GM21717 (cell line): Measurements from ENCODE around the gene SIRT2.
"Not testable (repeated sequence)": the region's sequence is repeated elsewhere in the genome, so short reads cannot be mapped to it uniquely, and the experiment has no call there.

ENCODE experiments used
- ATAC-seq: cut with Tn5 transposase; IDR thresholded peaks from one replicate; pipeline ENCODE4 v1.9.1; 2021; ENCODE audit warnings: mild to moderate bottlenecking, moderate library complexity; ENCODE audit not compliant: unreplicated experiment

SIRT2 gene

DNA sequence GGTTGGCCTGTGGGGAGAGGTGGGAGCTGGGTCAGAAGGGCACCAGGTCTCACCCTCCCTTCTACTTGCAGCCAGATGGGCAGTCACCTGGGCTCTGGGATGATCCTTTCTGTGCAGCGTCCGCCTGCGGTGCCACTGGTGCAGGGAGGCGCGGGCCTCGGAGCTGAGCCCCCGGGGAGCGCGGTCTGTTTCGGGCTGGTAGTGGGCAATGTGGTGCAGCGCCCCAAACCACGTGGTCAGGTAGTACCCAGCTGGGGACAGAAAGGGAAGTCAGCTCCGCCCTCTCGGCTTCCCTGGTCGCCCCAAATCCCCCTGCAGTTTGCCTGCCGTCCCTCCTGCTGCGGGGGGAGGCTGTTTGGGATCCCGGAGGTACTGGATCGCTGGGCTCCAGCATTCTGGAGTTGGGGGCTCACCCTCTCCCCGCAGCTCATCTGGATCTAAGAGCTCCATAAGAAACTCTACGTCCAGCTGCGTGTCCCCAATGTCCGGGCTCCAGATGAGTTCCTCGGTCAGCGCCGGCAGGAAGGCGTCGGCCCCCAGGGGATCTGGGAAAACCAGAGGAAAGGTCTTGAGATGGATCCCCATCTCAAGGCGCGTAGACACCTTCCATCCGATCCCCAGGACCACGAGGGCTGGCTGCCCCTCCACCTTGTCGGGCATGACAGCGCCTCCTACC, 30.1 kb downstream of the SIRT2 start:
- no peak for ATAC-seq

DNA sequence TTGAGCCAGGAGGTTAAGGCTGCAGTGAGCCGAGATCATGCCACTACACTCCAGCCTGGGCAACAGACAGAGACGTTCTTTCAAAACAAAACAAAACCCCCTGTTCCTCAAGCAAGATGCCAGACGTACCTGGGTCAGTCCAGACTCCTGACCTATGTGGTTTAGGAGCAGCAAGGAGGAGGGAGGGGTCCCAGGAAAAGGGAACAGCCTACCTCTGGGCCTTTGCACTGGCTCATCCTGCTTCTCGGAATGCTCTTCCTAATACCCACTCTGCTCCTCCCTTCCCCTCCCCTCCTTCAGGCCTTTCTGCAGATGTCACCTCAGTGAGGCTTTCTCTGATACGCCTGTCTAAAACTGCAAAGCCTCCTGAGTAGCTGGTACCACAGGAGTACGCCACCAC, 30.9 kb downstream of the SIRT2 start:
- no peak for ATAC-seq

DNA sequence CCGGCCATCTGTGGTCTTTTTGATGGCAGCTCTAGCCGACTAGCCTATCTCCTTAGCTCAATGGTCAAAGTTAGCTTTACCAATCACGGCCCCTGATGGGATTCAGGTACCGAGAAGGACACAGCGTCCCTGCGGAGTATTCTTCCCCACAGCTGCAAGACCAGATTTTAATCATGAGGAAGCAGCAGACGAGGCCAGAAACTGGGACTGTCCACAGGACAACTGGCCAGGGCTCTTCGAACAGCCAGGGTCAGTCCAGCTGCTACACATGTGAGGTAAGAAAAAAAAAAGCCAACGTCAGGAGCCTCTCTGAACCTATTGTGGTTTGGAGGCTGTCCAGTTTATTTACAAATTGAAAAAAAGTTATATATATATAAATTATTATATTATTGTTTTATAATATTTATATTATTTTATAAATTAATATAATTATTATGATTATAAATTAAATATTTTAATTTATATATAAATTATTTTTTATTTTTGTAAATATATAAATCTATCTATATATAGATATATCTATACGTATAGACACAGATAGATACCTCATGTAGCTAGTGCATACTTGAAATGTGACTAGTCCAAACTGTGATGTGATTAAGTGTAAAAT, 32.1 kb downstream of the SIRT2 start:
- ATAC-seq, result no peak

DNA sequence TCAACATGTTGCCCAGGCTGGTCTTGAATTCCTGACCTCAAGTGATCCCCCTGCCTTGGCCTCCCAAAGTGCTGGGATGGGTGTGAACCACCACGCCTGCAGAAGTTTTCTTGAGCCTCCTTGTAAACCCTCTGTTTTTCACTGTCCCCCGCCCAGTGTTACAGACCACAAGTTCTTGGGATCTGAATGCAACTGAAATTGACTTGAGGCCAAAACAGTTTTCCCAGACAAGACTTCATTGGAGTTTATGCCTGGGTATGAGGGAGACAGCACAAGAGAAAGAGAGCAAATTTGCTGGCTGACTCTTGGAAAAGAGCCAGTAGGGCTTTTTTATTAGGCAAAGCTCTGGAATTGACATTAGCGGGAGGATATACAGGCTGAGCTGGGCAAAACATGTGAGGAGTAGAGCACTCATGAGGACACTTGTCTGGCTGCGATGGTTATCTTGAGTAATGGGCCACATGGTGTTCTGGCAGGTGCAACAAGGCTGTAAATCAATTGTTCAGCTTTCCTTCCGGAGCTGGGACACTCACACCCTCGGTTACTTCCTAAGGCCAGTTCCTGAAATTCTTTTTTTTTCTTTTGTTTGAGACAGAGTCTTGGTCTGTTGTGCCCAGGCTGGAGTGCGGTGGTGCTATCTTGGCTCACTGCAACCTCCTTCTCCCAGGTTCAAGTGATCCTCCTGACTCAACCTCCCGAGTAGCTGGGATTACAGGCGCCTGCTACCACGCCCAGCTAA, 36.9 kb downstream of the SIRT2 start:
- no peak for ATAC-seq

DNA sequence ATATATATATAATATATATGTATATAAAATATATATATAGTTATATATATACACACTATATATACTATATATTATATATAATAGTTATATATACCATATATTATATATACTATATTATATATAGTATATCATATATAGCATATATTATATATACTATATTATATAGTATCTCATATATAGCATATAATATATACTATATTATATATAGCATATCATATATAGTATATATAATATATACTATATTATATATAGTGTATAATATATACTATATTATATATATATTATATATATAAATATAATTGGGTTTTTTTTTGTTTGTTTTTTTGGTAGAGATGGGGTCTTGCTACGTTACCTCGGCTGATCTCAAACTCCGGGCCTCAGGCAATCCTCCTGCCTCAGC, 38.0 kb downstream of the SIRT2 start:
- ATAC-seq, result no peak

DNA sequence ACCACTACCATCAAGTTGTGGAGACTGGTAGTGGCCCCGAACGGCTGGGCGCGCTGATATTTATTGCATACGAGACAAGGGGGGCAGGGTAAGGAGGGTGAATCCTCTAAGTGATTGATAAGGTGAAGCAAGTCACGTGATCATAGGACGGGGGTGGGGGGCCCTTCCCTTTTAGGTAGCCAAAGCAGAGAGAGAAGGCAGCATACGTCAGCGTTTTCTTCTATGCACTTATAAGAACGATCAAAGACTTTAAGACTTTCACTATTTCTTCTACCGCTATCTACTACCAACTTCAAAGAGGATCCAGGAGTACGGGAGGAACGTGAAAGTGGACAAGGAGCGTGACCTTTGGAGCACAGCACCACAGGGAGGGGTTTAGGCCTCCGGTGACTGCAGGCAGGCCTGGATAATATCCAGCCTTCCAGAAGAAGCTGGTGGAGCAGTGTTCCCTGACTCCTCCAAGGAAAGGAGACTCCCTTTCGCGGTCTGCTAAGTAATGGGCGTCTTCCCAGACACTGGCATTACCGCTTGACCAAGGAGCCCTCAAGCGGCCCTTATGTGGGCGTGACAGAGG, 39.7 kb downstream of the SIRT2 start:
- not testable (repeated sequence) for ATAC-seq

DNA sequence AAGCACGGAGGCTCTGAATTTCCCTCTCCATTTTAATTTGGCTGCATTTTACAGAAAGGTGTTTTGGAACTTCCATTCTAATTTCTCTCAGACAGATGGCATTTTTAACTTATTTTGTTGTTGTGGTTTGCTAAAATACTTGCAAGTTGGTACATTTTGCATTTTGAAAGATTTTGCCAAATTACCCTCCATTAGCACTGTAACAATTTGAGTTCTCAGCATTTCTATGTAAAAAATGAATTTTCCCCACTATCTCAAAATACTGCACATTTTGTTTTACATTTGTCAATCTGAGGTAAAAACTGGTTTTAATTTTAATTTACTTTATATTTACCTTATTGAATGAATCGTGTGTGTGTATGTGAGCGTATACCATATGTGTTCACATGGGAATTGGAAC, 42.6 kb downstream of the SIRT2 start:
- ATAC-seq, result no peak

DNA sequence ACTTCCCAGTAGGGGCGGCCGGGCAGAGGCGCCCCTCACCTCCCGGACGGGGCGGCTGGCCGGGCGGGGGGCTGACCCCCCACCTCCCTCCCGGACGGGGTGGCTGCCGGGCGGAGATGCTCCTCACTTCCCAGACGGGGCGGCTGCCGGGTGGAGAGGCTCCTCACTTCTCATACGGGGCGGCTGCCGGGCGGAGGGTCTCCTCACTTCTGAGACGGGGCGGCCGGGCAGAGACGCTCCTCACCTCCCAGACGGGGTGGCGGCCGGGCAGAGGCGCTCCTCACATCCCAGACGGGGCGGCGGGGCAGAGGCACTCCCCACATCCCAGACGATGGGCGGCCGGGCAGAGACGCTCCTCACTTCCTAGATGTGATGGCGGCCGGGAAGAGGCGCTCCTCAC, 43.7 kb downstream of the SIRT2 start:
- ATAC-seq, result not testable (repeated sequence)

DNA sequence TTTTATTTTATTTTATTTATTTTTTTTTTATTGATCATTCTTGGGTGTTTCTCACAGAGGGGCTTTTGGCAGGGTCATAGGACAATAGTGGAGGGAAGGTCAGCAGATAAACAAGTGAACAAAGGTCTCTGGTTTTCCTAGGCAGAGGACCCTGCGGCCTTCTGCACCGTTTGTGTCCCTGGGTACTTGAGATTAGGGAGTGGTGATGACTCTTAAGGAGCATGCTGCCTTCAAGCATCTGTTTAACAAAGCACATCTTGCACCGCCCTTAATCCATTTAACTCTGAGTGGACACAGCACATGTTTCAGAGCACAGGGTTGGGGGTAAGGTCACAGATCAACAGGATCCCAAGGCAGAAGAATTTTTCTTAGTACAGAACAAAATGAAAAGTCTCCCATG, 44.5 kb downstream of the SIRT2 start:
- ATAC-seq, result not testable (repeated sequence)

DNA sequence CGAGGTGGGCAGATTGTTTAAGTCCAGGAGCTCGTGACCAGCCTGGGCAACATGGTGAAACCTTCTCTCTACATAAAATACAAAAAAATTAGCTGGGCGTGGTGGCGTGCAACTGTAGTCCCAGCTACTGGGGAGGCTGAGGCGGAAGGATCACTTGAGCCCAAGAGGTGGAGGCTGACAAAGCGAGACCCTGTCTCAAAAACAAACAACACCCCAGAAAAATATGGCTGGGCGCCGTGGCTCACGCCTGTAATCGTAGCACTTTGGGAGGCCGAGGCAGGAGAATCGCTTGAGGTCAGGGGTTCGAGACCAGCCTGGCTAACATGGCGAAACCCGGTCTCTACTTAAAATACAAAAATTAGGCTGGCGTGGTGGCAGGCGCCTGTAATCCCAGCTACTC, 46.2 kb downstream of the SIRT2 start:
- ATAC-seq, result no peak

DNA sequence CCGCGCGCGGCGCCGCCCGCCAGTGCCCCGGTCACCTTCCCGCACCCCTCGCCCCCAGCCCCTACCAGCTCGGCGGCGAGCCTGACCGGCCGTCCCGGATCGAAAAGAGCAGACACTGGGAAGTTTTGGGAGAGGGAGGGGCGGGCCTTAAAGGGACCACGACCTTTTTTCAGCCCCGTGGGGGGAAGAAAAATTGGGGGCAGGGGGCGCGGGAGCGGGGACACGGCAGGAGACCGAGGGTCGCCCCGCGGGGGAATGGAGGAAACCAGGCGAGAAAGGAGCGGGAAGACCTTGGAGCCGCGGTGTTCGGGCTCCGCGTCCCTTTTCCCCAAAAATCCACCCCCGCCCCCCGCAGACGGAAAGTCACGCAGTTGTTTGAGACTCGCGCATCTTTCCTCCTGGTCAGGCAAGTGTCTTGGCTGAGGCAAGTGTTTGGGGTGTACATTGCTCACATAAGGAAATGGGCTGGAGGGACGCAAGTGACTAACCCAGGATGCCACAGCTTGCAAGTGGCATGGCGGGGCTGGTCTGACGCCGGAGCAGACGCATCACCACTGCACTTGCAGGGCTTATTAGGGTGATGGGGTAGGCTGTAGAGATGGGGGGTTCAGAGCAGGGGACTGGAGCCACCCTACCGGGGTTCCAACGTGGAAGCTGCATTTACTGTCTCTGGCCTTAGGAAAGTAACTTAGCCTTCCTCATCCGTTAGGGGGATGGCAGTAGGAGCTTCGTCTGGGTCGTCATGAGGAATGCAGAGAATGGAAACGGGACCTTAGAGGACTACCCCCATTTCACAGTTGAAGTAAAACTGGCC, 47.0 kb downstream of the SIRT2 start:
- ATAC-seq, result no peak

DNA sequence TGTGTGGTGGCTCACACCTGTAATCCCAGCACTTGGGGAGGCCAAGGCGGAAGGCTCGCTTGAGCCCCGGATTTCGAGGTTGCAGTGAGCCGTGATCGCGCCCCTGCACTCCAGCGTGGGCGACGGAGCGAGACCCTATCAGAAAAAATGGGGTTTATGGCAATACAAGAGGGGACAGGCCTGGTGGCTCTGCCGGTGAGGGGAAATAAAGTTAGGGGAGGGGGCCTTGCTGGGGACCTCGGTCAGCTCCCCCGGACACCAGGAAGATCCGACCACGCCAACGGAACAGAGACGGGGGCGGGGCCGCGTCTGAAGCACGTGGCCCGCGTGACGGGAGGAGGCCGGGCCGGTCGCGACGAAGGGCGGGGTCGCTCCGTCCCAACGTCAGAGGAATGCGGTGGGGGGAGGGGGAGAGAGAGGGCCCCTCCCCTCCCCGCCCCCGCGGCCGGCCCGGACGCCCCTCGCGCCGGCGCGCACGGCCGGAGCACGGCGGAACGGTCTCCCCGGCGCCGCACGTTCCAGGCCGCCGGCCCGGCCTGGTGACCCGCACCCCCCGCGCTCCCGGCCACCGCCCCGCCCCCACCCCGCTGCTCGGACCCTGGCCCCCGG, 47.7 kb downstream of the SIRT2 start:
- peak; percentile 20 for ATAC-seq

DNA sequence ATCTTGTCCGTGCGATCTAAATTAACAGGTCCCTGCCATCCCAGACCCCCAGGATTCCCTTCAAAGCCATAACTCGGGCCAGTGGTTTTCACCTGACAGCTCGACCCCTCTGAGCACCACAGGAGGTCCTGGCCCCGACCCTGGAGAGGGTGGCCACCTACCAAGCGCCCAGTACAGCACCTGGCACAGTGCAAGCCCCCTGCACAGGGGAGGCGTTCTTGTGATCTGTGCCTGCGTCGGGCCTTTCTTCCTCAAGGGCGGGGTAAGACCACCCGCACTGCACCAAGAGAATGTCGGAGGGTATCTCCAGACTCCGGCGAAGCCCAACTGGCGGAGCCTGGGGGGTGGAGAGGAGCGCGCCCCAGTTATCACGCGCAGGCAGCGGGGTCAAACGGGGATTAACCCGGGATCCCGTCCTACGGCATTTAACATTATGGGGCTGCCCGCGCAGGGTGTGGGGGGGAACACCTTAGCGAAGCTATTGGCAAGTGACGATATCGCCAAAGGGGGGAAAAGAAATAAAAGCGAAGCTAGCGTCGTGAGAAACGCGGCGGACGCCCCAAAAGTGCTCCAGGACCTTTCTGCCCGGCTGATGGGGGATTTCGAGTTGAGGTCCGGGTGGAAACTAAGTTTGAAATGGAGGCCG, 48.3 kb downstream of the SIRT2 start:
- no peak for ATAC-seq

DNA sequence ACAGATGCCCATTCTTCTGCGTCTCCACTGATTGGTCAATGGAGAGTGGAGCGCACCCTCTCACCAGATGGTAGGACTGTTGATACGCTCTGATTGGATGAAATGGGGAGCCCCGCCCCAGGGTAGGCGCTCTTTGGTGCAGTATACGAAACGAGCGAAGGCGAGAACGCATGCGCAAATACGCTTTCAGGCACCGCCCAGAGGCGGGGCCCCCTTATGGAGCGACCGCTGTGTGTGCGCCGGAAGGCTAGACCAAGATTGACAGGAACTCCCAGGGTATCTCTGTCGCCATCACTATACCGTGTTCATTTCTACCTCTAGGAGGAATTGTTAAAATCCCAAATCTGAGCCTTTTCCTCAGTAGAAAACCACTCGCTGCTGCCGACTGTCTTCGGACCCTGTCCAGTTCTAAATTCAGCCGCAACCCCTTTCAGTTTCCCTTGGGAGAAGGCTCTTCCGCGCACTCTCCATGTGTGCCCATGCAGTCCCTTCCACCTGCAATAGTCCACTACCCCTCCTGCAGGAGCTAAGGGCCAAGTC, 48.9 kb downstream of the SIRT2 start:
- ATAC-seq, result peak; percentile 63

DNA sequence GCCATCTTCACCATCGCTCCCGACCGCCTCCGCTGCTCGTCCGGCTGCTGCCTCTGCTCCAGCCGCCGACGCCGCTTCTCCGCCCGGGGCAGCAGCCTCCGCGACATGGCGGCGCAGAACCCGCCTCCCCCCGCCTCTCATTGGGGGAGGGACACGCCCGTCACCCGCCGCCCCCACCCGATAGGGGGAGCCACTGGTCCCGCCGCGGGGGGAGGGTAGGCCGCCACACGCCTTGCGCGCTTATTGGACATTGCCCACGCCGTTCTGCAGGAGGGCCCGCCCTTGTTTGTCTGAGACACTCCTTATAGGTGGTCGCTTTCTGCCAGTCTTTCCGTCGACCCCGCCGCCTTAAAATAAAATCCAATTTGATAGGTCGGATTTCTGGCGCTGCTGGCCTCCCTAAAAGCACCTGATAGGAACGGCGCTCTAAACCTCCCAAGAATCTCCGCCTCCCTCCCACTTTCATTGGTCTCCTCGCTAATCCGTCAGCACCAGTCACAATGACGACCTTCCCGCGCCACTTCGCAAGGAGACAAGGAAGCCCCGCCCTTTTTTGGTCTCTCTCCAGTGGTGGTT, 49.5 kb downstream of the SIRT2 start, which contains the start of gene HNRNPL:
Gene HNRNPL, minus strand, starts transcription at position 127 of the 576 bp plus-strand sequence. Its CDS starts 20 bp downstream, at position 107.
- peak; percentile 38 for ATAC-seq

DNA sequence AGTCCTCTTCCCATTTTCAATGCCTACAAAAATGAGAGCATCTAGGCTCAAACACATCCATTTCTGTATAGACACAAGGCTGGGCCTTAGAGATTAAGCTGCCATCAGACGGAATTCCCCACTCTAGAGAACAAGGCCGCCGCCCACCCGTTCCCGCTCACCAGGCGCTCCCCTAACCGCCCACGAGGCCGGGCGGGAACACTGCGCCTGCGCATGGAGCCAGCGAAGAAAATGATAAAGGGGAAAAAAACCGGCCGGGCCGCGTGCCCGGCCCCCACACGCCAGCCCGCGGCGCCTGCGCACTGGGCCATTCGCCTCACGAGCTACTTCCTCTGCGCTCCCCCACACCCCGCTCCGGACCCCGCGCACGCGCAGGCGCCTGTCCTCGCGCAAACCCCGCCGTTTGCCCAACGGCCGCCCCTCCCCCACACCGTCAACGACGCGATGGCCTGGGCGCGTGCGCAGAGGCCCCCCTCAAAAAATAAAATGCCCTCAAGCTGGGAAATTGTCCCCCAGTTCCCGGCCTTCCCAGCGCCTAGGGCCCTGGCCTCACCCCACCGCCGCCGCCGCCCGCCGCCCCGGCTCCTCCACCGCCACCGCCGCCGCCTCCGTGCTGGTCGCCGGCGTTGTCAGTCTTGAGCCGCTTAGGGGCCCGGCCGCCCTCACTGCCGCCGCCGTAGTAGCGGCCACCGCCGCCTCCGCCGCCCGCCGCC, 50.1 kb downstream of the SIRT2 start:
- peak; percentile 13 for ATAC-seq

DNA sequence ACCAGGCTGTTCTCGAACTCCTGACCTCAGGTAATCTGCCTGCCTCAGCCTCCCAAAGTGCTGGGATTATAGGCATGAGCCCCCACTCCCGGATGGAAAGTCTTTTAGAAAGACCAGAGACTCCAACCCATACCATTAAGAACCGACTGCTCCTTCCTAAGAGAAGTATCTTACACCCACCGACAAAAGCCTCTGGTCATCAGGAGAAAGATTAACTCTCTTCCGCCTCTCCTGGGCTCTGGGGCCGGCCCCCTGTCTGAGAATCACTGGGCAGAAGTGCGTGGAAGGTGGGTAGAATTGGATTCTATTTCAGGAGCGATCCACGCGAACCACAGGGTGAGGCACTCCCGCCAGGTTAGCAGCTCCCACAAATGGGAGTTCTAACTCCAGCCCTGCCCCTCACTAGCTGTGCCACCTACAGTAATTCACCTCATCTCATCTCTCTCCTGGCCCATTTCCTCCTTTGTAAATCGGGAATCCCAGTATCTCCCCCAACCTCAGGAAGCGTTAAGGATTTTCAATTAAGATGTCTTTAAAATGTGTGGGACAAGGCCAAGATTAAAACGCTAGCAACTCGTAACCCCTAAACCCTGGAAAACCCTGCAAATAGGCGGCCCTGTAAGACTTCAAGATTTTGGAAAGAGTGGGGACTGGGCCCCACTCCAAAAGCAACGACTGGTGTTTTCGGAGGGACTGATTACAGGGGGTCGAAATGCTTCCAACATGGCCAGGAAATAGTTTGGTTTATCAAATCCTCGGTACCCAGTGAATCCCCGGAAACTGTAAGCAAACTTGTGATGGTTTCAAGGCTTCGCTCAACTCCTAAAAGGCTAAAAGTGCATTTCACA, 50.9 kb downstream of the SIRT2 start:
- no peak for ATAC-seq

DNA sequence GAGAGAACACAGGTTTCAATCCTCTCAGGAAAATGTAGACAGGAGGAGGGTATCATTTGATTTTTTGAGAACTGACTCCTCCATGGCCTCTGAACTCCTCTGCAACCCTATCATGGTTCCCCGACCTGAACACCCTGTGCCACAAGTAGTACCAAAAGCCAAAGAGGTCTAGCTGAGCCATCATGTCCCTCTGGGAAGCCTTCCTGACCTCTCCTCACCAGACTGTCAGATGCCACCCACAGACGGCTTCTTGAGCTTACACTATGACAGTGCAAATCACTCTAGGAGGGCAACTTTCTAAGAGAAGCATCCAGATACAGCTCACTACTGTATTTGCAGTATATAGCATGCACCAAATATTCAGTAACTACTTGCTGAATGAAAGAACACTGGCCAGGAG, 53.3 kb downstream of the SIRT2 start:
- no peak for ATAC-seq
